Articular chondrocyte of knee joint (primary cell): ENCODE measurements around the gene IGSF11. TPM values are rescaled to one million over a fixed set of nuclear protein-coding genes. Genes with fewer than 3 reads are reported as not detected.

Experiments used
- total RNA-seq: library from RNA; depleted of rRNA; stranded (reverse); fragments of >200 nt; gene quantifications from 2 replicates; pipeline ENCODE4 v1.2.3, GENCODE V29; 2012

IGSF11 gene
- total RNA-seq, result 0.11 TPM in 1 of 2 replicates, not detected in the other

GRCh38 chr3:119034256-119035013 is at the start of gene IGSF11:
TSS of gene IGSF11 (minus strand) at chr3:119034846. CDS start at chr3:119034582, 264 bp downstream.

Other genes starting within 250 kb of the IGSF11 start
- gene TEX55, start 111.3 kb upstream of the IGSF11 start, total RNA-seq, result not detected in 2 replicates
- gene UPK1B, start 138.8 kb upstream of the IGSF11 start, total RNA-seq, result under 0.01 and 0.43 TPM in 2 replicates
- gene B4GALT4, start 206.0 kb upstream of the IGSF11 start, total RNA-seq, result 27.4 and 34.9 TPM in 2 replicates